ENCODE results near the gene IKBKG. TPM values are rescaled to one million over a fixed set of nuclear protein-coding genes. Genes with fewer than 3 reads are reported as not detected.
A peak's percentile ranks its signal among the peaks of the same experiment; 100 is the strongest.

The IKBKG gene
- total RNA-seq, 3 donors from 2014 or later (not counting 1 experiment from before 2014, with no cell fraction given): 64.8 to 84.6 (median 84.1) TPM

DNA sequence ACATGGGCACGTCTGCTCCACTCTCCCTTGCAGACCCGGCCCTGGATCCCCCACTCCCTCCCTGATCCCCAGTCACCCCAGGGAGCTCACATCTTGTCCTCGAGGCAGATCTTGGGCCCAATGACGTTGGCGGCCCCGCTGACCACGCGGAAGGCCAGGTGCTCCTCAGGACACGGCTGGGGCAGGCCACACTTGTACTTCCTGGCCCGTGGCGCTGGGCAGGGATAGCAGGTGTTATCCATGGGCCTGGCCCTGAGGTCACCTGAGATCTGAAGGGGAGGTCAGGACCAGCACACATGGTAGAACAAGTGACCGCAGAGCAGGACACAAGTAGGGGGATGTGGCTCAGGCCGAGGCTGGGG lies 39.1 kb upstream of the IKBKG start:
- H3K27me3 Mint-ChIP-seq (ENCODE audit: low read depth in 2 of 2): no peaks in the 10 kb centered on the region
- no peaks in the 10 kb centered on the region for H3K27me3 ChIP-seq (ENCODE audit: control insufficient read depth, insufficient read depth, low read length)
- peaks cover 0 to 6% of the 10 kb centered on the region in 2 donors for H3K4me1 Mint-ChIP-seq
- no peaks in the 10 kb centered on the region for H3K36me3 Mint-ChIP-seq
- TF ChIP-seq, protein P1, sequence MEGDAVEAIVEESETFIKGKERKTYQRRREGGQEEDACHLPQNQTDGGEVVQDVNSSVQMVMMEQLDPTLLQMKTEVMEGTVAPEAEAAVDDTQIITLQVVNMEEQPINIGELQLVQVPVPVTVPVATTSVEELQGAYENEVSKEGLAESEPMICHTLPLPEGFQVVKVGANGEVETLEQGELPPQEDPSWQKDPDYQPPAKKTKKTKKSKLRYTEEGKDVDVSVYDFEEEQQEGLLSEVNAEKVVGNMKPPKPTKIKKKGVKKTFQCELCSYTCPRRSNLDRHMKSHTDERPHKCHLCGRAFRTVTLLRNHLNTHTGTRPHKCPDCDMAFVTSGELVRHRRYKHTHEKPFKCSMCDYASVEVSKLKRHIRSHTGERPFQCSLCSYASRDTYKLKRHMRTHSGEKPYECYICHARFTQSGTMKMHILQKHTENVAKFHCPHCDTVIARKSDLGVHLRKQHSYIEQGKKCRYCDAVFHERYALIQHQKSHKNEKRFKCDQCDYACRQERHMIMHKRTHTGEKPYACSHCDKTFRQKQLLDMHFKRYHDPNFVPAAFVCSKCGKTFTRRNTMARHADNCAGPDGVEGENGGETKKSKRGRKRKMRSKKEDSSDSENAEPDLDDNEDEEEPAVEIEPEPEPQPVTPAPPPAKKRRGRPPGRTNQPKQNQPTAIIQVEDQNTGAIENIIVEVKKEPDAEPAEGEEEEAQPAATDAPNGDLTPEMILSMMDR (IDR thresholded peaks at IDR 0.05): no peak
- peaks cover 3% of the 10 kb centered on the region for H3K36me3 ChIP-seq (ENCODE audit: control insufficient read depth, insufficient read depth, low read length)
- peaks cover 10% of the 10 kb centered on the region for H3K4me1 ChIP-seq (ENCODE audit: control insufficient read depth, insufficient read depth, low read length)
- no peaks in the 10 kb centered on the region for H3K9me3 Mint-ChIP-seq
- DNase-seq: no peak
- ATAC-seq: no peak
- no peak overlapping the region for H3K4me3 Mint-ChIP-seq
- H3K27ac Mint-ChIP-seq: no peak overlapping the region
- no peak overlapping the region for H3K4me3 ChIP-seq (ENCODE audit: low read length)
- WGBS (ENCODE audit: insufficient coverage): 95% methylated on average over 13 of the region's 13 CpGs
- no peak overlapping the region for H3K27ac ChIP-seq (ENCODE audit: low read length)
- intact Hi-C loops (cut with micrococcal nuclease): no loop called here
- H3K9me3 ChIP-seq (ENCODE audit: control insufficient read depth, insufficient read depth, low read length): no peaks in the 10 kb centered on the region

DNA sequence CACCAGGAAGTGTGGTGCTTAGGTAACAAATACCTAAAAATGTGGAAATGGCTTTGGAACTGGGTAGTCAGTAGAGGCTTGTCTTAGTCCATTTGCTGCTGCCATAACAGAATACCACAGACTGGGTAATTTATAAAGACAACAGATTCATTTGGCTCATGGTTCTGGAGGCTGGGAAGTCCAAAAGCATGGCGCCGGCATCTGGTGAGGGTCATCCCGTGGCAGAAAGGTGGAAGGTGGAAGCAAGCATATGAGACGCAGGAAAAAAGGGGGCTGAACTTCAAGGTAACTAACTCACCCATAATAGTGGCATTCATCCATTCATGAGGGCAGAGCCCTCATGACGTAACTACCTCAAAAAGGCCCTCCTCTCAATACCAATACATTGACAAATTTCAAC lies 38.0 kb upstream of the IKBKG start:
- H3K36me3 ChIP-seq (ENCODE audit: control insufficient read depth, insufficient read depth, low read length): peaks cover 3% of the 10 kb centered on the region
- intact Hi-C loops (cut with micrococcal nuclease): no loop called here
- H3K4me1 Mint-ChIP-seq: peaks cover 0 to 14% of the 10 kb centered on the region in 2 donors
- peaks cover 10% of the 10 kb centered on the region for H3K4me1 ChIP-seq (ENCODE audit: control insufficient read depth, insufficient read depth, low read length)
- no peaks in the 10 kb centered on the region for H3K27me3 Mint-ChIP-seq (ENCODE audit: low read depth in 2 of 2)
- TF ChIP-seq, protein P1 (IDR thresholded peaks at IDR 0.05): no peak
- no peak overlapping the region for H3K4me3 ChIP-seq (ENCODE audit: low read length)
- H3K9me3 Mint-ChIP-seq: no peaks in the 10 kb centered on the region
- H3K9me3 ChIP-seq (ENCODE audit: control insufficient read depth, insufficient read depth, low read length): no peaks in the 10 kb centered on the region
- no peak overlapping the region for H3K27ac ChIP-seq (ENCODE audit: low read length)
- no peak overlapping the region for H3K27ac Mint-ChIP-seq
- DNase-seq: no peak
- no peaks in the 10 kb centered on the region for H3K27me3 ChIP-seq (ENCODE audit: control insufficient read depth, insufficient read depth, low read length)
- ATAC-seq: no peak
- no peaks in the 10 kb centered on the region for H3K36me3 Mint-ChIP-seq
- H3K4me3 Mint-ChIP-seq: no peak overlapping the region
- WGBS (ENCODE audit: insufficient coverage): no CpG with 5 or more reads among the region's 5 CpGs

DNA sequence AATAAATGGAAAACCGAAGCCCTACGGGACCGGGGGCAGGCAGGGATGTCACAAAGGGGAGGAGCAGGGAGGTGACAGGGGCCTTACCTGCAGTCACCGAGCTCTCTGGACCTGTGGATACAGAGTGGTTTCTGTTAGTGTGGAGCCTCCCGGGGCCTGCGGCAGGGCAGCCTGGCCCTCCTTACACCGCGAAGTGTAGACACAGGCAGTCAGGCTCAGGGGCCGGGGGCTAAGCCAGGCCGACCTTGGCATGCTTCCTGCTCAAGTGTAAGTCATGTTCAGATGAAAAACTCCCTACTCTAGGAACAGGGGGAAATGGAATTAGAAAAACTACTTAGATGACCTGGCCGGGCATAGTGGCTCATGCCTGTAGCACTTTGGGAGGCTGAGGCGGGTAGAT lies 35.7 kb upstream of the IKBKG start:
- no peaks in the 10 kb centered on the region for H3K36me3 ChIP-seq (ENCODE audit: control insufficient read depth, insufficient read depth, low read length)
- H3K27ac ChIP-seq (ENCODE audit: low read length): peak overlapping the region; percentile 42
- Mint-ChIP-seq H3K4me1 (peaks cover 12 to 26% of the 10 kb centered on the region in 2 donors), H3K9me3 (no peaks in the 10 kb centered on the region), H3K27ac (peak overlapping the region; percentile 35 to 66), H3K4me3 (no peak overlapping the region), H3K27me3 (ENCODE audit: low read depth in 2 of 2) (no peaks in the 10 kb centered on the region), H3K36me3 (no peaks in the 10 kb centered on the region)
- H3K27me3 ChIP-seq (ENCODE audit: control insufficient read depth, insufficient read depth, low read length): no peaks in the 10 kb centered on the region
- no peak for ATAC-seq
- 26% methylated on average over 8 of the region's 12 CpGs for WGBS (ENCODE audit: insufficient coverage)
- no peak overlapping the region for H3K4me3 ChIP-seq (ENCODE audit: low read length)
- TF ChIP-seq, protein P1 (IDR thresholded peaks at IDR 0.05): no peak
- H3K9me3 ChIP-seq (ENCODE audit: control insufficient read depth, insufficient read depth, low read length): no peaks in the 10 kb centered on the region
- DNase-seq: no peak
- intact Hi-C loops (cut with micrococcal nuclease): no loop called here
- H3K4me1 ChIP-seq (ENCODE audit: control insufficient read depth, insufficient read depth, low read length): peaks cover 24% of the 10 kb centered on the region

DNA sequence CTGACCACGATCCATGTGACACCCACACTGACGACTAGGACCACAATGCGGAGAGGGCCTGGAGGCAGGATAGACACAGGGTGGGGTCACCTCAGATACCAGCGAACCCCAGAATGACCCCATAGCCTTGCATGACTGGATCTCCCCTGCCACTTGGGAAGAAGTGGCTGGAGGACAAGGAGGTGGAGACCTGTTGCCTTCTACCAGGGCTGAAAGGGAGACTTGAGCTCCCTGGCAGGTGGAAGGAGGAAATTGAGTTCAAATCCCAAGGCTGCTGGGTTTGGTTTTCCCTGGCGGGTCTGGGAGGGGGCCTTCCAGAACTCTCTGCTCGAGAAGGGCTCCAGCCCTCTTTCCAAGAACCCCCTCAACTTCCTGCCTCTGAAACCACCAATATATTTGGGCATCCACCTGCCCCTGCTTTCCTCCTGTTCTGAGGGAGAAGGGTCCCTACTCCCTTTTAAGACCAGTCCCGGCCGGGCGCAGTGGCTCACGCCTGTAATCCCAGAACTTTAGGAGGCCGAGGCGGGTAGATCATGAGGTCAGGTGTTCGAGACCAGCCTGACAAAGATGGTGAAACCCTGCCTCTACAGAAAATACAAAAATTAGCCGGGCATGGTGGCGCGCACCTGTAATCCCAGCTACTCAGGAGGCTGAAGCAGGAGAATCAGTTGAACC lies 34.4 kb upstream of the IKBKG start:
- Mint-ChIP-seq H3K27me3 (ENCODE audit: low read depth in 2 of 2) (no peaks in the 10 kb centered on the region), H3K4me1 (peaks cover 13 to 28% of the 10 kb centered on the region in 2 donors), H3K36me3 (no peaks in the 10 kb centered on the region), H3K9me3 (no peaks in the 10 kb centered on the region), H3K4me3 (no peak overlapping the region), H3K27ac (peak overlapping the region in 1 of 2 donors; percentile 72)
- DNase-seq (no peak), ATAC-seq (no peak)
- Histone ChIP-seq H3K4me1 (ENCODE audit: control insufficient read depth, insufficient read depth, low read length) (peaks cover 30% of the 10 kb centered on the region), H3K36me3 (ENCODE audit: control insufficient read depth, insufficient read depth, low read length) (no peaks in the 10 kb centered on the region), H3K4me3 (ENCODE audit: low read length) (no peak overlapping the region), H3K27me3 (ENCODE audit: control insufficient read depth, insufficient read depth, low read length) (no peaks in the 10 kb centered on the region), H3K9me3 (ENCODE audit: control insufficient read depth, insufficient read depth, low read length) (no peaks in the 10 kb centered on the region), H3K27ac (ENCODE audit: low read length) (no peak overlapping the region)
- WGBS (ENCODE audit: insufficient coverage): 96% methylated on average over 11 of the region's 16 CpGs
- intact Hi-C loops (cut with micrococcal nuclease): no loop called here
- TF ChIP-seq, protein P1 (IDR thresholded peaks at IDR 0.05): no peak

All from natural killer cell (primary cell).